Calu3 (cell line): Measurements from ENCODE around the gene MED10. TPM values are rescaled to one million over a fixed set of nuclear protein-coding genes. Genes with fewer than 3 reads are reported as not detected.

ENCODE experiments used
- BruUV-seq: library from RNA; stranded (reverse); fragments of 400-500 nt; replicated peaks from 2 replicates; lab custom pipeline; 2021; lab: Mats Ljungman, UMichigan
- CTCF ChIA-PET: fragments of 300-600 bp; sonication (Branson Sonifier 250); formaldehyde crosslinking; loops from one replicate; lab custom pipeline; 2022; ENCODE audit warnings: antibody characterized with exemption; lab: Charles Lee
- DNase-seq: peaks from one replicate; pipeline ENCODE4 v3.0.0; 2022
- H3K27ac Mint-ChIP-seq: one replicate; pipeline ENCODE4 v1.8.0; 2022; ENCODE audit warnings: mixed read lengths; ENCODE audit not compliant: unreplicated experiment
- H3K27me3 Mint-ChIP-seq: one replicate; pipeline ENCODE4 v1.8.0; 2022; ENCODE audit warnings: mixed read lengths; ENCODE audit not compliant: unreplicated experiment
- H3K36me3 Mint-ChIP-seq: one replicate; pipeline ENCODE4 v1.8.0; 2022; ENCODE audit warnings: mild to moderate bottlenecking, moderate library complexity, mixed read lengths; ENCODE audit not compliant: insufficient read depth, unreplicated experiment
- H3K4me1 Mint-ChIP-seq: one replicate; pipeline ENCODE4 v1.8.0; 2022; ENCODE audit warnings: mild to moderate bottlenecking, low read depth, mixed read lengths; ENCODE audit not compliant: unreplicated experiment
- H3K4me3 Mint-ChIP-seq: one replicate; pipeline ENCODE4 v1.8.0; 2022; ENCODE audit warnings: mild to moderate bottlenecking, low read depth, moderate library complexity, mixed read lengths; ENCODE audit not compliant: unreplicated experiment
- H3K9me3 Mint-ChIP-seq: one replicate; pipeline ENCODE4 v1.8.0; 2022; ENCODE audit warnings: low read depth, mixed read lengths; ENCODE audit not compliant: unreplicated experiment
- CTCF ChIP-seq: fragments of 200-600 bp; IDR thresholded peaks from one replicate; pipeline ENCODE4 v1.8.0; 2022; ENCODE audit warnings: antibody characterized with exemption; ENCODE audit not compliant: unreplicated experiment
- intact Hi-C: fragments of 100-400 bp; cut with micrococcal nuclease; formaldehyde crosslinking; loops from one replicate; pipeline ENCODE4 v1.10.0; 2022; ENCODE audit not compliant: unreplicated experiment
- total RNA-seq: library from RNA; stranded (reverse); gene quantifications from 2 replicates; pipeline ENCODE4 v1.2.3, GENCODE V29; 2022

MED10 gene
- total RNA-seq, 1 experiment from 2014 or later, result 39.9 TPM

DNA sequence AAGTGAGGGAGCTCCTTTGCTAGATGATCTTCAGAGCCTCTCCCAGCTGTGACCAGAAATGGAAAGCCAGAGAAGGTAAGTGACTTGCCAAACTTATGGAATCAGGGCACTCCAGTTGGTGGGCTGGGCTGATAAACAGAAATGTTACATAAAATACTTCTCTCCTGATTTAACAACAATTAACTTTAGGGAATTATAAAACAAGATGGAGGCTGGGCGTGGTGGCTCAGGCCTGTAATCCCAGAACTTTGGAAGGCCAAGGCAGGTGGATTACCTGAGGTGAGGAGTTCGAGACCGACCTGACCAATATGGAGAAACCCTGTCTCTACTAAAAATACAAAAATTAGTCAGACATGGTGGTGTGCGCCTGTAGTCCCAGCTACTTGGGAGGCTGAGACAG lies 899 bp upstream of the MED10 start:
- Mint-ChIP-seq H3K27ac (peak overlapping the region; percentile 94), H3K27me3 (peaks cover 13% of the 10 kb centered on the region), H3K9me3 (no peaks in the 10 kb centered on the region), H3K36me3 (peaks cover 41% of the 10 kb centered on the region), H3K4me1 (peaks cover 15% of the 10 kb centered on the region), H3K4me3 (peak overlapping the region; percentile 96)
- intact Hi-C loops, result loop anchor here (5.0 kb wide), 1 partner anchor 198 kb away; no protein-coding TSS in a partner anchor
- DNase-seq, result no peak
- no TSS peak for BruUV-seq
- CTCF ChIA-PET, result no interaction called here
- no peak for TF ChIP-seq CTCF

- intact Hi-C loops, result loop anchor here (5.0 kb wide), 1 partner anchor 199 kb away; no protein-coding TSS in a partner anchor
- CTCF ChIA-PET, result interaction anchor here (0.7 kb wide), 1 partner anchor 35 kb away, joined by 3 read pairs; no protein-coding TSS in a partner anchor
- BruUV-seq, result TSS peak; percentile 37
These were observed 388 bp upstream of the MED10 start for GRCh38 chr5:6378766-6379103.

GRCh38 chr5:6377582-6377904 lies 804 bp downstream of the MED10 start:
- Mint-ChIP-seq H3K27me3 (no peaks in the 10 kb centered on the region), H3K4me1 (peaks cover 15% of the 10 kb centered on the region), H3K4me3 (peak overlapping the region; percentile 96), H3K9me3 (no peaks in the 10 kb centered on the region), H3K36me3 (peaks cover 57% of the 10 kb centered on the region), H3K27ac (peak overlapping the region; percentile 94)
- intact Hi-C loops, result loop anchor here (5.0 kb wide), 1 partner anchor 200 kb away; no protein-coding TSS in a partner anchor
- TF ChIP-seq CTCF, result no peak
- no peak for DNase-seq
- no TSS peak for BruUV-seq
- CTCF ChIA-PET, result no interaction called here

More at GRCh38 chr5:6378766-6379103, 388 bp upstream of the MED10 start:
- no peak for TF ChIP-seq CTCF
- Mint-ChIP-seq H3K4me3 (peak overlapping the region; percentile 96), H3K9me3 (no peaks in the 10 kb centered on the region), H3K4me1 (peaks cover 15% of the 10 kb centered on the region), H3K27me3 (peaks cover 9% of the 10 kb centered on the region), H3K27ac (peak overlapping the region; percentile 94), H3K36me3 (peaks cover 45% of the 10 kb centered on the region)
- no peak for DNase-seq

DNA sequence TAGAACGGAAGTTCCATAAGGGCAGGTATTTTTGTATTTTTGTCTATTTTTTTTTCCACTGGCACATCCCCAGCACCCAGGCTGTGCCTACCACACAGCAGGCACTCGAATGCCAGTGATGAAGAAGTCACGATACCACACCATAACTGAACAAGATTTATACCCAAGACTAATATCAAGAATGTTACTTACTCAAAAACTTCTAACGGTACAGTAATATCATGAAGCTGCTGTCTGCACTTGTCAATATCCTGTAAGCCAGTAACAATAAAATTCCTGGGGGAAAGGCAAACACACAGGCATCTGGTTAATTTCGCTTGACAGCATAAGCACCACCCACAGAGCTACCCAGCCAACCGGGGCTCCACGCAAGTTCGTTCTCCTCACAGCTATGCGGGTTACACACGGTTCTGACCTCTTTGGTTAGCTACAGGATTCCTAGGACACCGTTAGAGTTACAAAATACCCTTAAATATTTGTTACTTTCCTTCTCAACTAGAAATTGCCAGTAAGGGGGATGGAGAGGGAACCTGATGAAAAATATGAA lies 1.3 kb downstream of the MED10 start:
- H3K36me3 Mint-ChIP-seq, result peaks cover 60% of the 10 kb centered on the region
- no peaks in the 10 kb centered on the region for H3K9me3 Mint-ChIP-seq
- no peak overlapping the region for H3K27ac Mint-ChIP-seq

More for the DNA sequence above, 1.3 kb downstream of the MED10 start:
- no peaks in the 10 kb centered on the region for H3K27me3 Mint-ChIP-seq
- DNase-seq, result no peak
- H3K4me3 Mint-ChIP-seq, result peak overlapping the region; percentile 96
- H3K4me1 Mint-ChIP-seq, result peaks cover 15% of the 10 kb centered on the region
- no TSS peak for BruUV-seq
- CTCF ChIA-PET, result no interaction called here
- intact Hi-C loops, result loop anchor here (5.0 kb wide), 1 partner anchor 200 kb away; no protein-coding TSS in a partner anchor
- no peak for TF ChIP-seq CTCF
